ENCODE results near the gene ELMO1.

Gene ELMO1

GRCh38 chr7:37283716-37284115, 164.9 kb downstream of the ELMO1 start:
- TF ChIP-seq CTCF (conservative IDR thresholded peaks at IDR 0.05; ENCODE audit: low read length), result no peak
- DNase-seq (ENCODE audit: low read depth), result no peak
- H3K4me3 ChIP-seq (ENCODE audit: low read length), result no peak overlapping the region

GRCh38 chr7:37282927-37283326, 165.7 kb downstream of the ELMO1 start:
- H3K4me3 ChIP-seq (ENCODE audit: low read length), result no peak overlapping the region
- TF ChIP-seq CTCF (conservative IDR thresholded peaks at IDR 0.05; ENCODE audit: low read length), result no peak
- no peak for DNase-seq (ENCODE audit: low read depth)

- H3K4me3 ChIP-seq (ENCODE audit: low read length), result no peak overlapping the region
- no peak for TF ChIP-seq CTCF (conservative IDR thresholded peaks at IDR 0.05; ENCODE audit: low read length)
- DNase-seq (ENCODE audit: low read depth), result no peak
Measured at GRCh38 chr7:37282093-37282444, 166.6 kb downstream of the ELMO1 start.

GRCh38 chr7:37281368-37282092, 167.1 kb downstream of the ELMO1 start:
- H3K4me3 ChIP-seq (ENCODE audit: low read length), result no peak overlapping the region
- no peak for TF ChIP-seq CTCF (conservative IDR thresholded peaks at IDR 0.05; ENCODE audit: low read length)
- DNase-seq (ENCODE audit: low read depth), result no peak

GRCh38 chr7:37277513-37277912, 171.2 kb downstream of the ELMO1 start:
- no peak for DNase-seq (ENCODE audit: low read depth)
- TF ChIP-seq CTCF (conservative IDR thresholded peaks at IDR 0.05; ENCODE audit: low read length), result no peak
- no peak overlapping the region for H3K4me3 ChIP-seq (ENCODE audit: low read length)

GRCh38 chr7:37275078-37275710, 173.5 kb downstream of the ELMO1 start:
- TF ChIP-seq CTCF (conservative IDR thresholded peaks at IDR 0.05; ENCODE audit: low read length), result no peak
- no peak overlapping the region for H3K4me3 ChIP-seq (ENCODE audit: low read length)
- no peak for DNase-seq (ENCODE audit: low read depth)

- H3K4me3 ChIP-seq (ENCODE audit: low read length), result no peak overlapping the region
- no peak for DNase-seq (ENCODE audit: low read depth)
- TF ChIP-seq CTCF (conservative IDR thresholded peaks at IDR 0.05; ENCODE audit: low read length), result no peak
Measured at GRCh38 chr7:37273891-37274290, 174.8 kb downstream of the ELMO1 start.

All from AG10803 (cell line).